Mesendoderm (in vitro differentiated cells): Measurements from ENCODE around the gene IZUMO2.
"Not testable (repeated sequence)": the region's sequence is repeated elsewhere in the genome, so short reads cannot be mapped to it uniquely, and the experiment has no call there.

Experiments used
- DNase-seq: peaks from one replicate; pipeline ENCODE4 v3.0.0; 2013
- H2AK5ac ChIP-seq: 2 replicates; pipeline ENCODE4 v1.6.1; 2013; ENCODE audit warnings: low read length, inconsistent platforms
- H2BK120ac ChIP-seq: 2 replicates; pipeline ENCODE4 v1.6.1; 2013; ENCODE audit warnings: low read depth, mild to moderate bottlenecking, low read length, moderate library complexity, mixed read lengths
- H2BK15ac ChIP-seq: replicated peaks from 2 replicates; pipeline ENCODE4 v1.6.1; 2013; ENCODE audit warnings: low read depth, mild to moderate bottlenecking, moderate library complexity
- H2BK5ac ChIP-seq: 2 replicates; pipeline ENCODE4 v1.6.1; 2013; ENCODE audit warnings: low read length, inconsistent platforms
- H3K18ac ChIP-seq: 2 replicates; pipeline ENCODE4 v1.6.1; 2013; ENCODE audit warnings: mild to moderate bottlenecking, low read length, mixed read lengths
- H3K23ac ChIP-seq: one replicate; pipeline ENCODE4 v1.6.1; 2013; ENCODE audit warnings: low read length
- H3K27ac ChIP-seq: 2 replicates; pipeline ENCODE4 v1.5.1; 2013; ENCODE audit warnings: low read depth, mild to moderate bottlenecking, inconsistent platforms, low read length, moderate library complexity
- H3K27me3 ChIP-seq: 2 replicates; pipeline ENCODE4 v1.6.1; 2013; ENCODE audit warnings: low read length, control low read depth, mild to moderate bottlenecking, inconsistent platforms; ENCODE audit not compliant: insufficient read depth, poor library complexity
- H3K36me3 ChIP-seq: 2 replicates; pipeline ENCODE4 v1.6.1; 2013; ENCODE audit warnings: low read length, inconsistent platforms; ENCODE audit not compliant: control insufficient read depth, insufficient read depth
- H3K4ac ChIP-seq: one replicate; pipeline ENCODE4 v1.6.1; 2013; ENCODE audit warnings: low read depth, mild to moderate bottlenecking, low read length, moderate library complexity
- H3K4me1 ChIP-seq: 2 replicates; pipeline ENCODE4 v1.6.1; 2013; ENCODE audit warnings: low read depth, low read length, inconsistent platforms; ENCODE audit not compliant: control insufficient read depth
- H3K4me2 ChIP-seq: 2 replicates; pipeline ENCODE4 v1.6.1; 2013; ENCODE audit warnings: low read length
- H3K4me3 ChIP-seq: 2 replicates; pipeline ENCODE4 v1.5.1; 2013; ENCODE audit warnings: mild to moderate bottlenecking, low read length
- H3K56ac ChIP-seq: one replicate; pipeline ENCODE4 v1.6.1; 2013; ENCODE audit warnings: low read length
- H3K79me1 ChIP-seq: 2 replicates; pipeline ENCODE4 v1.6.1; 2013; ENCODE audit warnings: low read length, inconsistent platforms
- H3K79me2 ChIP-seq: 2 replicates; pipeline ENCODE4 v1.6.1; 2013; ENCODE audit warnings: mild to moderate bottlenecking, low read length; ENCODE audit not compliant: control insufficient read depth, insufficient read depth
- H3K9ac ChIP-seq: 2 replicates; pipeline ENCODE4 v1.6.1; 2013; ENCODE audit warnings: low read length, inconsistent platforms
- H4K5ac ChIP-seq: one replicate; pipeline ENCODE4 v1.6.1; 2013; ENCODE audit warnings: low read length
- H4K8ac ChIP-seq: one replicate; pipeline ENCODE4 v1.6.1; 2013; ENCODE audit warnings: low read depth, mild to moderate bottlenecking, control low read depth, low read length, moderate library complexity
- WGBS: extraction: QIAGEN DNeasy Blood & Tissue Kit; methylation state at CpG from one replicate; pipeline ENCODE4 v1.1.7; 2013; ENCODE audit warnings: low lambda C conversion rate, missing lambda C conversion rate; ENCODE audit not compliant: insufficient coverage; ENCODE audit errors: extremely low coverage; 5-methylcytosine and 5-hydroxymethylcytosine counted together

The IZUMO2 gene

GRCh38 chr19:50134777-50135719 lies 28.0 kb downstream of the IZUMO2 start:
- not testable (repeated sequence) for H3K4ac ChIP-seq, H3K4me3 ChIP-seq

GRCh38 chr19:50133518-50134492 lies 29.3 kb downstream of the IZUMO2 start:
- WGBS = no CpG with 5 or more reads among the region's 31 CpGs
- H2BK120ac ChIP-seq, H2AK5ac ChIP-seq, H3K4me1 ChIP-seq, H3K36me3 ChIP-seq, H3K4ac ChIP-seq, H2BK15ac ChIP-seq, H3K23ac ChIP-seq, H4K5ac ChIP-seq, DNase-seq, H3K79me2 ChIP-seq, H3K27me3 ChIP-seq, H3K18ac ChIP-seq, H3K4me2 ChIP-seq, H3K9ac ChIP-seq, H3K4me3 ChIP-seq, H3K79me1 ChIP-seq, H3K27ac ChIP-seq, H3K56ac ChIP-seq, H4K8ac ChIP-seq, H2BK5ac ChIP-seq: not testable (repeated sequence)

More at GRCh38 chr19:50134777-50135719, 28.0 kb downstream of the IZUMO2 start:
- not testable (repeated sequence) for DNase-seq, H2BK15ac ChIP-seq, H4K5ac ChIP-seq, H3K27me3 ChIP-seq, H4K8ac ChIP-seq, H2AK5ac ChIP-seq, H2BK120ac ChIP-seq, H3K36me3 ChIP-seq, H3K23ac ChIP-seq, H3K9ac ChIP-seq, H3K79me1 ChIP-seq, H3K18ac ChIP-seq, H3K4me2 ChIP-seq, H2BK5ac ChIP-seq, H3K56ac ChIP-seq, H3K79me2 ChIP-seq, H3K4me1 ChIP-seq, H3K27ac ChIP-seq
- WGBS = no CpG with 5 or more reads among the region's 21 CpGs

GRCh38 chr19:50104012-50104411 lies 59.1 kb downstream of the IZUMO2 start:
- not testable (repeated sequence) for H3K36me3 ChIP-seq, H3K27me3 ChIP-seq, H2BK5ac ChIP-seq, H3K79me2 ChIP-seq, H3K56ac ChIP-seq, H3K18ac ChIP-seq, DNase-seq, H3K23ac ChIP-seq, H4K5ac ChIP-seq, H3K79me1 ChIP-seq, H2BK120ac ChIP-seq, H3K4me3 ChIP-seq, H3K4me1 ChIP-seq, H3K9ac ChIP-seq, H2AK5ac ChIP-seq, H2BK15ac ChIP-seq, H3K4me2 ChIP-seq, H4K8ac ChIP-seq, H3K27ac ChIP-seq, H3K4ac ChIP-seq
- no CpG with 5 or more reads among the region's 13 CpGs for WGBS

- H3K36me3 ChIP-seq, H3K27me3 ChIP-seq, H3K79me1 ChIP-seq, H2AK5ac ChIP-seq, H4K5ac ChIP-seq, H2BK5ac ChIP-seq, H3K4me3 ChIP-seq, H3K23ac ChIP-seq, H3K27ac ChIP-seq, H2BK15ac ChIP-seq, H3K4me2 ChIP-seq, H3K18ac ChIP-seq, H2BK120ac ChIP-seq, H3K56ac ChIP-seq, H3K4ac ChIP-seq, DNase-seq, H3K4me1 ChIP-seq, H3K9ac ChIP-seq, H4K8ac ChIP-seq, H3K79me2 ChIP-seq: not testable (repeated sequence)
- no CpG with 5 or more reads among the region's 13 CpGs for WGBS
Observed at GRCh38 chr19:50103405-50103804, 59.7 kb downstream of the IZUMO2 start.
